Parietal lobe (tissue), 1 donor: ENCODE measurements around the gene SLC1A1. TPM values are rescaled to one million over a fixed set of nuclear protein-coding genes. Genes with fewer than 3 reads are reported as not detected.

Experiments used
- total RNA-seq: library from RNA; depleted of rRNA; stranded (reverse); fragments of >200 nt; gene quantifications from one replicate; pipeline ENCODE4 v1.2.3, GENCODE V29; 2014

The SLC1A1 gene
- 36.0 TPM for total RNA-seq

DNA sequence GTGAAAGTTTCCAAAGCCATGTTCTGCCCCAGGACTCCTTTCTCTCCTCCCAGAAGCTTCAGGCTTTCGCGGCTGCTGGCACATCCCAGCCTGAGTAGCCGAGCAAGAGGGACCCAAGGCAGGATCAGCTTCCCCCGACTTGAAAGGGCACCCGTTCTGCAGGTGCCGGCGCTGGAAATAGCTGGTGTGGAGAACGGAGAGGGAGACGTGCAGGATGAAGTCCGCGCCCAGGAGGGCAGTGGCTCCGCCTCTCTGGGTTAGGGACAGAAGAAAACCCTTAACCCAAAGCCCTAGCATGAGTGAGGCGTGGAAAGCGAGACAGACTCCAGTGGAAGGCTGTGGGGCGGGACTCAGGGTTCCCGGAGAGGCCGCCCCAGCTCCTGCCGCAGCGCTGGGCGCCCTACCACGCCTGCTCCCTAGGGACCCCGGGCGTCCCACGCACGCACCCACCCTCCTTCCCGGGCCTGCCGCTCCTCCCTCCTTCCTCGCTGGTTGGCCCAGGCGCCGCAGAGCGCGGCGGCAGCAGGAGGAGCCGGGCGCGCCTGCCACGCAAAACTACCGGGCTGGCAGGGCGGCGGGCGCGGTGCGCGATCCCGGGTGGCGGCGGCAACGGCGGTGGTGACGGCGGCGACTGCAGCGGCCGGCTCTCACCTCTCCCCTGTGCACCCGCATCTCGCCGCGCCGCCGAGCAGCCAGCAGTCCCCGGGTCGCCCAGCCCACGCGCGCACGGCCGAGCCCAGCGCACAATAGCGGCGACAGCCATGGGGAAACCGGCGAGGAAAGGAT is at the start of gene SLC1A1:
Gene SLC1A1, plus strand, starts transcription at position 550 of the 786 bp plus-strand sequence. Its CDS starts 212 bp downstream, at position 762.

Other genes starting within 250 kb of the SLC1A1 start
- 22.8 TPM for gene GLIS3, start 190.4 kb upstream of the SLC1A1 start, total RNA-seq
- gene PLPP6, start 171.8 kb downstream of the SLC1A1 start, total RNA-seq = 12.8 TPM
- 13.8 TPM for gene SPATA6L, start 176.0 kb downstream of the SLC1A1 start, total RNA-seq
- gene CDC37L1, start 189.1 kb downstream of the SLC1A1 start, total RNA-seq = 31.3 TPM